ENCODE results near the gene SPATS2.
A peak's percentile ranks its signal among the peaks of the same experiment; 100 is the strongest.

The SPATS2 gene

GRCh38 chr12:49366652-49367380 is 446 bp upstream of the SPATS2 start:
- peaks cover 36% of the 10 kb centered on the region for H3K79me2 ChIP-seq (ENCODE audit: insufficient read depth, low read length)
- H3K4me1 ChIP-seq (ENCODE audit: insufficient read depth, low read length, severe bottlenecking): peaks cover 30% of the 10 kb centered on the region
- no peaks in the 10 kb centered on the region for H4K20me1 ChIP-seq (ENCODE audit: insufficient read depth, low read length)

GRCh38 chr12:49368240-49368600 is 958 bp downstream of the SPATS2 start:
- Histone ChIP-seq H3K4me1 (ENCODE audit: insufficient read depth, low read length, severe bottlenecking) (peaks cover 30% of the 10 kb centered on the region), H4K20me1 (ENCODE audit: insufficient read depth, low read length) (no peaks in the 10 kb centered on the region), H3F3A (ENCODE audit: insufficient read depth, low read length) (no peaks in the 10 kb centered on the region), H3K4me3 (ENCODE audit: low read depth, low read length, poor library complexity, severe bottlenecking) (peak overlapping the region; percentile 84), H2AFZ (ENCODE audit: low read length) (no peak overlapping the region), H3K27ac (ENCODE audit: low read depth, low read length, poor library complexity, severe bottlenecking) (peak overlapping the region; percentile 77), H3K4me2 (ENCODE audit: low read length) (peak overlapping the region; percentile 81), H3K27me3 (ENCODE audit: insufficient read depth, low read length) (no peaks in the 10 kb centered on the region), H3K9me2 (ENCODE audit: low read depth, low read length) (no peaks in the 10 kb centered on the region), H3K79me2 (ENCODE audit: insufficient read depth, low read length) (peaks cover 43% of the 10 kb centered on the region), H3K9ac (ENCODE audit: low read length) (peak overlapping the region; percentile 98), H3K9me3 (ENCODE audit: low read length) (no peaks in the 10 kb centered on the region), H3K36me3 (ENCODE audit: insufficient read depth, low read length) (peaks cover 10% of the 10 kb centered on the region; the same call in 1 of the 2 replicates)
- TF ChIP-seq, protein P1, sequence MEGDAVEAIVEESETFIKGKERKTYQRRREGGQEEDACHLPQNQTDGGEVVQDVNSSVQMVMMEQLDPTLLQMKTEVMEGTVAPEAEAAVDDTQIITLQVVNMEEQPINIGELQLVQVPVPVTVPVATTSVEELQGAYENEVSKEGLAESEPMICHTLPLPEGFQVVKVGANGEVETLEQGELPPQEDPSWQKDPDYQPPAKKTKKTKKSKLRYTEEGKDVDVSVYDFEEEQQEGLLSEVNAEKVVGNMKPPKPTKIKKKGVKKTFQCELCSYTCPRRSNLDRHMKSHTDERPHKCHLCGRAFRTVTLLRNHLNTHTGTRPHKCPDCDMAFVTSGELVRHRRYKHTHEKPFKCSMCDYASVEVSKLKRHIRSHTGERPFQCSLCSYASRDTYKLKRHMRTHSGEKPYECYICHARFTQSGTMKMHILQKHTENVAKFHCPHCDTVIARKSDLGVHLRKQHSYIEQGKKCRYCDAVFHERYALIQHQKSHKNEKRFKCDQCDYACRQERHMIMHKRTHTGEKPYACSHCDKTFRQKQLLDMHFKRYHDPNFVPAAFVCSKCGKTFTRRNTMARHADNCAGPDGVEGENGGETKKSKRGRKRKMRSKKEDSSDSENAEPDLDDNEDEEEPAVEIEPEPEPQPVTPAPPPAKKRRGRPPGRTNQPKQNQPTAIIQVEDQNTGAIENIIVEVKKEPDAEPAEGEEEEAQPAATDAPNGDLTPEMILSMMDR (IDR thresholded peaks at IDR 0.05; ENCODE audit: low read length): no peak
- no peak for TF ChIP-seq EZH2 (IDR thresholded peaks at IDR 0.05; ENCODE audit: borderline replicate concordance, low read length)

More at GRCh38 chr12:49366652-49367380, 446 bp upstream of the SPATS2 start:
- H3K36me3 ChIP-seq (ENCODE audit: insufficient read depth, low read length): peaks cover 5% of the 10 kb centered on the region; the same call in 1 of the 2 replicates
- H3F3A ChIP-seq (ENCODE audit: insufficient read depth, low read length): no peaks in the 10 kb centered on the region
- peak overlapping the region; percentile 84 for H3K27ac ChIP-seq (ENCODE audit: low read depth, low read length, poor library complexity, severe bottlenecking)
- H2AFZ ChIP-seq (ENCODE audit: low read length): peak overlapping the region; percentile 70; the same call in 1 of the 2 replicates
- H3K4me3 ChIP-seq (ENCODE audit: low read depth, low read length, poor library complexity, severe bottlenecking): peak overlapping the region; percentile 84
- peak overlapping the region; percentile 98 for H3K9ac ChIP-seq (ENCODE audit: low read length)
- H3K4me2 ChIP-seq (ENCODE audit: low read length): peak overlapping the region; percentile 81
- no peaks in the 10 kb centered on the region for H3K9me2 ChIP-seq (ENCODE audit: low read depth, low read length)
- no peaks in the 10 kb centered on the region for H3K9me3 ChIP-seq (ENCODE audit: low read length)
- no peaks in the 10 kb centered on the region for H3K27me3 ChIP-seq (ENCODE audit: insufficient read depth, low read length)
- no peak for TF ChIP-seq EZH2 (IDR thresholded peaks at IDR 0.05; ENCODE audit: borderline replicate concordance, low read length)
- TF ChIP-seq, protein P1 (IDR thresholded peaks at IDR 0.05; ENCODE audit: low read length): peak; percentile 29; the same call in 1 of the 2 replicates

- Histone ChIP-seq H3K4me2 (ENCODE audit: low read length) (peak overlapping the region; percentile 81), H4K20me1 (ENCODE audit: insufficient read depth, low read length) (no peaks in the 10 kb centered on the region), H3K4me1 (ENCODE audit: insufficient read depth, low read length, severe bottlenecking) (peaks cover 30% of the 10 kb centered on the region), H3K9me2 (ENCODE audit: low read depth, low read length) (no peaks in the 10 kb centered on the region), H3K79me2 (ENCODE audit: insufficient read depth, low read length) (peaks cover 43% of the 10 kb centered on the region), H3K27ac (ENCODE audit: low read depth, low read length, poor library complexity, severe bottlenecking) (peak overlapping the region; percentile 77), H2AFZ (ENCODE audit: low read length) (no peak overlapping the region), H3F3A (ENCODE audit: insufficient read depth, low read length) (no peaks in the 10 kb centered on the region), H3K36me3 (ENCODE audit: insufficient read depth, low read length) (peaks cover 10% of the 10 kb centered on the region; the same call in 1 of the 2 replicates), H3K9ac (ENCODE audit: low read length) (peak overlapping the region; percentile 98; the same call in 1 of the 2 replicates), H3K27me3 (ENCODE audit: insufficient read depth, low read length) (no peaks in the 10 kb centered on the region), H3K9me3 (ENCODE audit: low read length) (no peaks in the 10 kb centered on the region), H3K4me3 (ENCODE audit: low read depth, low read length, poor library complexity, severe bottlenecking) (peak overlapping the region; percentile 84)
- no peak for TF ChIP-seq EZH2 (IDR thresholded peaks at IDR 0.05; ENCODE audit: borderline replicate concordance, low read length)
- TF ChIP-seq, protein P1 (IDR thresholded peaks at IDR 0.05; ENCODE audit: low read length): peak; percentile 49
Measured at GRCh38 chr12:49369411-49370145, 2.3 kb downstream of the SPATS2 start.

All from OCI-LY1 (cell line).